ENCODE measurements around the gene NR6A1.

NR6A1 gene

DNA sequence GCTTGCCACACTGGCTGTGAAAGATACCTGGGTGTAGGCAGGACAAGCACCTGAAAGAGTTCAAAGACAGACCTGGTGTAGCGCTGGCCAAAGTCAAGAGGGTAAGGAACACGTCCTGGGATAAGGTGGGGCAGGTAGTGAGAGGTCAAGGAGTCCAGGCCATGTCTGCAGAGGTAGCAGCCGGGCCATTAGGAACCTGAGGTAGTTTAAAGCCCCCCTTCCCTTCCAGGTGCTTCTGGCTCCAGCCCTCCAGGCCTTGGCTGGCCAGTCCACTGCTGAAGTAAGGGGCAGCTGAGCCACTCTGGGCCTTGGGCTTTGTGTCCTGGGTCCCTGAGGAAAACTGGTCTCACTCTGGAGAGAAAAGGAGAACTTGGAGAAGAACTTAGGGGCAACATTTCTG is 250.0 kb downstream of the NR6A1 start:
- DNase-seq (ENCODE audit: low read depth in 1 of 2, low spot score in 1 of 2) = no peak
- H3K27me3 ChIP-seq (ENCODE audit: insufficient read depth, poor library complexity, severe bottlenecking) = no peaks in the 10 kb centered on the region
- H3K4me3 ChIP-seq (replicated peaks; ENCODE audit: insufficient read depth, low read length) = no peak overlapping the region
- TF ChIP-seq, protein P1, sequence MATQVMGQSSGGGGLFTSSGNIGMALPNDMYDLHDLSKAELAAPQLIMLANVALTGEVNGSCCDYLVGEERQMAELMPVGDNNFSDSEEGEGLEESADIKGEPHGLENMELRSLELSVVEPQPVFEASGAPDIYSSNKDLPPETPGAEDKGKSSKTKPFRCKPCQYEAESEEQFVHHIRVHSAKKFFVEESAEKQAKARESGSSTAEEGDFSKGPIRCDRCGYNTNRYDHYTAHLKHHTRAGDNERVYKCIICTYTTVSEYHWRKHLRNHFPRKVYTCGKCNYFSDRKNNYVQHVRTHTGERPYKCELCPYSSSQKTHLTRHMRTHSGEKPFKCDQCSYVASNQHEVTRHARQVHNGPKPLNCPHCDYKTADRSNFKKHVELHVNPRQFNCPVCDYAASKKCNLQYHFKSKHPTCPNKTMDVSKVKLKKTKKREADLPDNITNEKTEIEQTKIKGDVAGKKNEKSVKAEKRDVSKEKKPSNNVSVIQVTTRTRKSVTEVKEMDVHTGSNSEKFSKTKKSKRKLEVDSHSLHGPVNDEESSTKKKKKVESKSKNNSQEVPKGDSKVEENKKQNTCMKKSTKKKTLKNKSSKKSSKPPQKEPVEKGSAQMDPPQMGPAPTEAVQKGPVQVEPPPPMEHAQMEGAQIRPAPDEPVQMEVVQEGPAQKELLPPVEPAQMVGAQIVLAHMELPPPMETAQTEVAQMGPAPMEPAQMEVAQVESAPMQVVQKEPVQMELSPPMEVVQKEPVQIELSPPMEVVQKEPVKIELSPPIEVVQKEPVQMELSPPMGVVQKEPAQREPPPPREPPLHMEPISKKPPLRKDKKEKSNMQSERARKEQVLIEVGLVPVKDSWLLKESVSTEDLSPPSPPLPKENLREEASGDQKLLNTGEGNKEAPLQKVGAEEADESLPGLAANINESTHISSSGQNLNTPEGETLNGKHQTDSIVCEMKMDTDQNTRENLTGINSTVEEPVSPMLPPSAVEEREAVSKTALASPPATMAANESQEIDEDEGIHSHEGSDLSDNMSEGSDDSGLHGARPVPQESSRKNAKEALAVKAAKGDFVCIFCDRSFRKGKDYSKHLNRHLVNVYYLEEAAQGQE (IDR thresholded peaks at IDR 0.05; ENCODE audit: insufficient replicate concordance, low read depth) = no peak
- TF ChIP-seq, protein P2, sequence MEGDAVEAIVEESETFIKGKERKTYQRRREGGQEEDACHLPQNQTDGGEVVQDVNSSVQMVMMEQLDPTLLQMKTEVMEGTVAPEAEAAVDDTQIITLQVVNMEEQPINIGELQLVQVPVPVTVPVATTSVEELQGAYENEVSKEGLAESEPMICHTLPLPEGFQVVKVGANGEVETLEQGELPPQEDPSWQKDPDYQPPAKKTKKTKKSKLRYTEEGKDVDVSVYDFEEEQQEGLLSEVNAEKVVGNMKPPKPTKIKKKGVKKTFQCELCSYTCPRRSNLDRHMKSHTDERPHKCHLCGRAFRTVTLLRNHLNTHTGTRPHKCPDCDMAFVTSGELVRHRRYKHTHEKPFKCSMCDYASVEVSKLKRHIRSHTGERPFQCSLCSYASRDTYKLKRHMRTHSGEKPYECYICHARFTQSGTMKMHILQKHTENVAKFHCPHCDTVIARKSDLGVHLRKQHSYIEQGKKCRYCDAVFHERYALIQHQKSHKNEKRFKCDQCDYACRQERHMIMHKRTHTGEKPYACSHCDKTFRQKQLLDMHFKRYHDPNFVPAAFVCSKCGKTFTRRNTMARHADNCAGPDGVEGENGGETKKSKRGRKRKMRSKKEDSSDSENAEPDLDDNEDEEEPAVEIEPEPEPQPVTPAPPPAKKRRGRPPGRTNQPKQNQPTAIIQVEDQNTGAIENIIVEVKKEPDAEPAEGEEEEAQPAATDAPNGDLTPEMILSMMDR (IDR thresholded peaks at IDR 0.05; ENCODE audit: insufficient read depth, low read length) = no peak
- TF ChIP-seq POLR2AphosphoS5 (IDR thresholded peaks at IDR 0.05; ENCODE audit: low read depth) (no peak), GABPA (IDR thresholded peaks at IDR 0.05; ENCODE audit: low read depth) (no peak), SPI1 (IDR thresholded peaks at IDR 0.05; ENCODE audit: borderline replicate concordance, low read depth) (no peak)
- H3K27ac ChIP-seq (replicated peaks) = no peak overlapping the region

DNA sequence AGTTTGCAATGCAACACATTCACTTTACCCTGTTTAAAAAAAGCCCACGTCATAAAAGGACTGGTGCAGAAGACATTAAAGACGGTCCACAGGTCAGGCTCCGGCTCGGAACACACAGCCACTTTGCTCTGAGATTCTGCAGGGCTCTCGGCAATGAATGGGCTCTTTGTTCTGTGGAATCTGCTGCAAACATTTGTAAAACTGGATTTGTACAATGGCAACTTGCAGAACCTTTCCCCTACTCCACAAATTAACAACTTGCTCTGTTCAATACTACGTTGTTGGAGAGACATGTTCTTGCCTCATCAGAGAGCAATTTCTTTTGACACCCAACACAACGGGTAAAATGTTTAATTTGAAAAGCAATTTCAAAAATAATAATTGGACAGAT is 250.9 kb downstream of the NR6A1 start:
- H3K4me3 ChIP-seq (replicated peaks; ENCODE audit: insufficient read depth, low read length) = no peak overlapping the region
- no peaks in the 10 kb centered on the region for H3K27me3 ChIP-seq (ENCODE audit: insufficient read depth, poor library complexity, severe bottlenecking)
- DNase-seq (ENCODE audit: low read depth in 1 of 2, low spot score in 1 of 2) = no peak
- H3K27ac ChIP-seq (replicated peaks) = no peak overlapping the region
- no peak for TF ChIP-seq GABPA (IDR thresholded peaks at IDR 0.05; ENCODE audit: low read depth)
- no peak for TF ChIP-seq POLR2AphosphoS5 (IDR thresholded peaks at IDR 0.05; ENCODE audit: low read depth)
- TF ChIP-seq SPI1 (IDR thresholded peaks at IDR 0.05; ENCODE audit: borderline replicate concordance, low read depth) = no peak
- TF ChIP-seq, protein P1 (IDR thresholded peaks at IDR 0.05; ENCODE audit: insufficient replicate concordance, low read depth) = no peak
- TF ChIP-seq, protein P2 (IDR thresholded peaks at IDR 0.05; ENCODE audit: insufficient read depth, low read length) = no peak

DNA sequence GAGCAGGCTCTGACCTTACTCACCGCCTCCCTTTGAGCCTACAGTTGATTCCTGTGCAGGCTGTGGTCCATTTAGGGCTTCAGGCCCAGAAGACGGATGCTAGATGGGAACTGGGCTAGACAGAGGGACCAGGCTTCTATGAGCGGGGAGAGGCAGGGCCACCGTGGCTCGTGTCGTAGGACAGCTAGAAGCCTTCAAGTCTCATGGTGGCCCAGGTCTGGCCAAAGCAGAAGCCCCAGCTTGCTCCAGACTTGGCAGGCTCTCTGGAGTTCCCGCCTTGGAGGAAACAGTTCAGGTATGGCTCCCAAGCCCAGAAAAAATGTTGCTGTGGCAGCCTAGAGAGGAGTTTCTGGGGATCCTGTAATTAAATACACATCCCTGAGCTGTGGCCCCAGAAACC is 253.0 kb downstream of the NR6A1 start:
- DNase-seq (ENCODE audit: low read depth in 1 of 2, low spot score in 1 of 2) = no peak
- Histone ChIP-seq H3K4me3 (replicated peaks; ENCODE audit: insufficient read depth, low read length) (no peak overlapping the region), H3K27ac (replicated peaks) (no peak overlapping the region), H3K27me3 (ENCODE audit: insufficient read depth, poor library complexity, severe bottlenecking) (no peaks in the 10 kb centered on the region)
- TF ChIP-seq, protein P2 (IDR thresholded peaks at IDR 0.05; ENCODE audit: insufficient read depth, low read length) = no peak
- TF ChIP-seq GABPA (IDR thresholded peaks at IDR 0.05; ENCODE audit: low read depth) (no peak), POLR2AphosphoS5 (IDR thresholded peaks at IDR 0.05; ENCODE audit: low read depth) (no peak), SPI1 (IDR thresholded peaks at IDR 0.05; ENCODE audit: borderline replicate concordance, low read depth) (no peak)
- TF ChIP-seq, protein P1 (IDR thresholded peaks at IDR 0.05; ENCODE audit: insufficient replicate concordance, low read depth) = no peak

All from HL-60 (cell line).